Stimulated activated CD8-positive, alpha-beta memory T cell treated with anti-CD3 and anti-CD28 coated beads, Interleukin-2, amount 100 ng/mL, for 1 hour (primary cell): ENCODE results near the gene PRKN.
"Not testable (repeated sequence)": the region's sequence is repeated elsewhere in the genome, so short reads cannot be mapped to it uniquely, and the experiment has no call there.

Source experiments
- DNase-seq, 2 donors: peaks; one replicate each; pipeline ENCODE4 v3.0.0-alpha.2; 2020; ENCODE audit warnings: low read depth in 2 of 2

Gene PRKN

GRCh38 chr6:162533009-162533400 lies 194.6 kb downstream of the PRKN start:
- no peak for DNase-seq

- DNase-seq, result no peak
Observed at GRCh38 chr6:162532283-162533008, 195.1 kb downstream of the PRKN start.

GRCh38 chr6:162531391-162531790 lies 196.2 kb downstream of the PRKN start:
- DNase-seq, result not testable (repeated sequence)

GRCh38 chr6:162528538-162528937 lies 199.0 kb downstream of the PRKN start:
- no peak for DNase-seq

GRCh38 chr6:162526960-162527359 lies 200.6 kb downstream of the PRKN start:
- no peak for DNase-seq

GRCh38 chr6:162525181-162525580 lies 202.4 kb downstream of the PRKN start:
- DNase-seq, result no peak

GRCh38 chr6:162512744-162513143 lies 214.8 kb downstream of the PRKN start:
- DNase-seq, result no peak

GRCh38 chr6:162497389-162497788 lies 230.2 kb downstream of the PRKN start:
- DNase-seq, result no peak

- no peak for DNase-seq
Observed at GRCh38 chr6:162493917-162494316, 233.6 kb downstream of the PRKN start.

GRCh38 chr6:162491637-162492036 lies 235.9 kb downstream of the PRKN start:
- DNase-seq, result no peak

GRCh38 chr6:162489101-162489976 lies 238.2 kb downstream of the PRKN start:
- DNase-seq, result no peak

GRCh38 chr6:162488444-162488843 lies 239.1 kb downstream of the PRKN start:
- DNase-seq, result no peak

- no peak for DNase-seq
Observed at GRCh38 chr6:162485464-162485863, 242.1 kb downstream of the PRKN start.

- DNase-seq, result no peak
Observed at GRCh38 chr6:162481938-162482337, 245.6 kb downstream of the PRKN start.

- no peak for DNase-seq
Observed at GRCh38 chr6:162481320-162481719, 246.2 kb downstream of the PRKN start.

- no peak for DNase-seq
Observed at GRCh38 chr6:162478192-162478671, 249.3 kb downstream of the PRKN start.

- no peak for DNase-seq
Observed at GRCh38 chr6:162474722-162475121, 252.8 kb downstream of the PRKN start.

- no peak for DNase-seq
Observed at GRCh38 chr6:162471842-162472241, 255.7 kb downstream of the PRKN start.

- DNase-seq, result no peak
Observed at GRCh38 chr6:162468326-162468725, 259.2 kb downstream of the PRKN start.

- no peak for DNase-seq
Observed at GRCh38 chr6:162467679-162468078, 259.9 kb downstream of the PRKN start.

- DNase-seq, result no peak
Observed at GRCh38 chr6:162463576-162463975, 264.0 kb downstream of the PRKN start.

- DNase-seq, result no peak
Observed at GRCh38 chr6:162459985-162460384, 267.6 kb downstream of the PRKN start.

GRCh38 chr6:162450358-162450757 lies 277.2 kb downstream of the PRKN start:
- DNase-seq, result no peak
